Endodermal cell (in vitro differentiated cells): ENCODE results near the gene ARHGAP10. TPM values are rescaled to one million over a fixed set of nuclear protein-coding genes. Genes with fewer than 3 reads are reported as not detected.

ENCODE experiments used
- DNase-seq: peaks from one replicate; pipeline ENCODE4 v3.0.0-alpha.2; 2017
- H3K27ac ChIP-seq: 2 replicates; pipeline ENCODE4 v1.5.1; 2013; ENCODE audit warnings: mild to moderate bottlenecking, low read depth, low read length, moderate library complexity
- H3K27me3 ChIP-seq: 2 replicates; pipeline ENCODE4 v1.6.1; 2013; ENCODE audit warnings: mild to moderate bottlenecking, low read length, moderate library complexity; ENCODE audit not compliant: insufficient read depth, control insufficient read depth, poor library complexity, severe bottlenecking
- H3K36me3 ChIP-seq: 2 replicates; pipeline ENCODE4 v1.7.0; 2013; ENCODE audit warnings: mild to moderate bottlenecking, low read length, moderate library complexity; ENCODE audit not compliant: control insufficient read depth, insufficient read depth
- H3K4me1 ChIP-seq: one replicate; pipeline ENCODE4 v1.7.0; 2013; ENCODE audit warnings: low read length; ENCODE audit not compliant: control insufficient read depth, insufficient read depth
- H3K4me3 ChIP-seq: 2 replicates; pipeline ENCODE4 v1.5.1; 2013; ENCODE audit warnings: mild to moderate bottlenecking, low read length, moderate library complexity
- H3K9ac ChIP-seq: 2 replicates; pipeline ENCODE4 v1.6.1; 2013; ENCODE audit warnings: mild to moderate bottlenecking, low read length, moderate library complexity; ENCODE audit not compliant: poor library complexity, severe bottlenecking; ENCODE audit errors: extremely low read depth
- H3K9me3 ChIP-seq: 2 replicates; pipeline ENCODE4 v1.6.1; 2013; ENCODE audit warnings: mild to moderate bottlenecking, low read length, moderate library complexity; ENCODE audit not compliant: control insufficient read depth
- H3K27ac Mint-ChIP-seq: 2 replicates; pipeline ENCODE4 v1.8.0; 2020; ENCODE audit warnings: mixed read lengths
- H3K27me3 Mint-ChIP-seq: 2 replicates; pipeline ENCODE4 v1.8.0; 2021; ENCODE audit warnings: mild to moderate bottlenecking, mixed read lengths; ENCODE audit not compliant: insufficient read depth
- H3K36me3 Mint-ChIP-seq: 2 replicates; pipeline ENCODE4 v1.8.0; 2020; ENCODE audit warnings: low read depth, mixed read lengths
- H3K4me1 Mint-ChIP-seq: 2 replicates; pipeline ENCODE4 v1.8.0; 2020; ENCODE audit warnings: mixed read lengths
- H3K4me3 Mint-ChIP-seq: 2 replicates; pipeline ENCODE4 v1.8.0; 2020; ENCODE audit warnings: mild to moderate bottlenecking, moderate library complexity, mixed read lengths
- H3K9me3 Mint-ChIP-seq: 2 replicates; pipeline ENCODE4 v1.8.0; 2020; ENCODE audit warnings: mild to moderate bottlenecking, mixed read lengths
- WGBS, 2 experiments: methylation state at CpG; one replicate each; pipeline versions ENCODE4 v1.1.5 to v1.1.7; 2013; ENCODE audit warnings: missing lambda C conversion rate in 2 of 2, mixed read lengths in 1 of 2; ENCODE audit not compliant: insufficient coverage in 1 of 2, insufficient read length in 1 of 2; 5-methylcytosine and 5-hydroxymethylcytosine counted together
- total RNA-seq, 2 donors: library from RNA; stranded (reverse); fragmentation: NEBNext Ultra II Directional in 1 of 2; extraction: Animal tissue kit (Norgen Biotek cat#: 25700) in 1 of 2; gene quantifications; 2 replicates in 1 of 2; 3 replicates in 1 of 2; pipeline ENCODE4 v1.2.1, GENCODE V29; 2021
- TF ChIP-seq, protein P1 (sequence below): fragments of 200-600 bp; sonication (generic); conservative IDR thresholded peaks from 2 replicates; pipeline ENCODE4 v1.5.0; 2021; ENCODE audit warnings: antibody characterized with exemption, mild to moderate bottlenecking

ARHGAP10 gene
- total RNA-seq, 2 donors from 2014 or later = 9.1 to 11.8 TPM

DNA sequence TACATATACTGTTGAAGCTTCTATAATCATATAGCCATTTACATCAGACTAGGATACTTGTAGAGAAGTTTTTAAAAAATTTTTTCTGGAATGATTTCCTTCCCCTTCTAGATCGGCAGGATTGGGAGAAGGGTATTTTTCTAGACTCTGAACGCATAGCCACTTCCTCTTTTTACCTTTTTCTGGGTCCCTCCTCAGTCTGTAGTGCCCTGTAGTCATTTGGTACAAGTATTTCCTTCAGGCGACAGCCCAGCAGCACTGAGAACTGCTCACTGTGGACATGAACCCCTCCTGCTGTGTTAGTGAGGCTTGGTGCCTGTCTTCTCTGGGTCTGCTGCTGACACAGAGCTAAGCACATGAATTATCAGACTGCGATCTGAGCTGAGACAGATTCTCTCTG lies 255.4 kb downstream of the ARHGAP10 start:
- Histone ChIP-seq H3K27me3 (no peaks in the 10 kb centered on the region), H3K4me1 (peaks cover 9% of the 10 kb centered on the region), H3K36me3 (no peaks in the 10 kb centered on the region), H3K27ac (no peak overlapping the region), H3K9me3 (no peaks in the 10 kb centered on the region), H3K9ac (no peak overlapping the region), H3K4me3 (no peak overlapping the region)
- TF ChIP-seq, protein P1, sequence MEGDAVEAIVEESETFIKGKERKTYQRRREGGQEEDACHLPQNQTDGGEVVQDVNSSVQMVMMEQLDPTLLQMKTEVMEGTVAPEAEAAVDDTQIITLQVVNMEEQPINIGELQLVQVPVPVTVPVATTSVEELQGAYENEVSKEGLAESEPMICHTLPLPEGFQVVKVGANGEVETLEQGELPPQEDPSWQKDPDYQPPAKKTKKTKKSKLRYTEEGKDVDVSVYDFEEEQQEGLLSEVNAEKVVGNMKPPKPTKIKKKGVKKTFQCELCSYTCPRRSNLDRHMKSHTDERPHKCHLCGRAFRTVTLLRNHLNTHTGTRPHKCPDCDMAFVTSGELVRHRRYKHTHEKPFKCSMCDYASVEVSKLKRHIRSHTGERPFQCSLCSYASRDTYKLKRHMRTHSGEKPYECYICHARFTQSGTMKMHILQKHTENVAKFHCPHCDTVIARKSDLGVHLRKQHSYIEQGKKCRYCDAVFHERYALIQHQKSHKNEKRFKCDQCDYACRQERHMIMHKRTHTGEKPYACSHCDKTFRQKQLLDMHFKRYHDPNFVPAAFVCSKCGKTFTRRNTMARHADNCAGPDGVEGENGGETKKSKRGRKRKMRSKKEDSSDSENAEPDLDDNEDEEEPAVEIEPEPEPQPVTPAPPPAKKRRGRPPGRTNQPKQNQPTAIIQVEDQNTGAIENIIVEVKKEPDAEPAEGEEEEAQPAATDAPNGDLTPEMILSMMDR = no peak
- DNase-seq = no peak
- H3K27ac Mint-ChIP-seq = no peak overlapping the region
- no peaks in the 10 kb centered on the region for H3K27me3 Mint-ChIP-seq
- peaks cover 3% of the 10 kb centered on the region for H3K9me3 Mint-ChIP-seq
- H3K4me3 Mint-ChIP-seq = no peak overlapping the region
- 89 to 91% methylated on average over 4 of the region's 4 CpGs for WGBS, 2 experiments
- H3K4me1 Mint-ChIP-seq = peaks cover 25% of the 10 kb centered on the region
- peaks cover 1% of the 10 kb centered on the region for H3K36me3 Mint-ChIP-seq

DNA sequence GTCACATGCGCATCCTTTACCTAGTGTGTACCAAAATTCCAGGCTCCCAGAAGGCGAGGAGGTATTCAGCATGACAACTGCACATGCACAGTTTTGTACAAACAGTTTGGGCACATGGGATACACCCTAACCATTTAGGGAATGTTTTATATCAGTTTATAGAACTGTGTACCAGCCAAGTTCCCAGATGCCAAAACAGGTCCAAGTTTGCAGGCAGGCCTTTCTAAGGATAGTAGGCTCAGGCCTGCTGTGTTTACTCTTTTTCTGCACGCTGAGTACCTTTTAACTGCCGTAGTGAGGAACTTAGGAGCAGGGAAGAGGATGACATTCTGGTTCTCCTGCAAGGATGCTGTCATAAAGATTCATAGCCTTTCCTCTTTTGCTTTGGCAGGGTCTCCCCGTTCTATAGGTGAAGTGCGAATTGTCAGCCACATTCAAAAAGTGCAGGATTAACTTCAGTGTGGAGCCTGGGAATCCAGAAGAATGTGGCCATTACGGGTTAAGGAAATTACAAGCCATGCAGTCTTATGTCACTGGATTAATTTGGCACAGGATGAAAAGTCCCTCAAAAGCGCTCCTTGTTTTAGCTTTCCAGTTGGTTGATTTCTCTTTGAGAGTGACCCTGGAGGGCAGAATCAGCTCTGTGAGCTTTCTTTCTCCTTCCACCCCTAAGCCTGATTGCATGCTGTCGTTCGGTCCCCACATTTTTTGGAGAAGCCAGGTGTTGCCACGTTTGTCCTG lies 259.8 kb downstream of the ARHGAP10 start:
- H3K4me1 Mint-ChIP-seq = peaks cover 23% of the 10 kb centered on the region
- H3K27ac Mint-ChIP-seq = no peak overlapping the region
- 85 to 91% methylated on average over 9 to 11 of the region's 11 CpGs for WGBS, 2 experiments
- Histone ChIP-seq H3K36me3 (no peaks in the 10 kb centered on the region), H3K4me3 (no peak overlapping the region), H3K9me3 (no peaks in the 10 kb centered on the region), H3K27me3 (no peaks in the 10 kb centered on the region), H3K9ac (no peak overlapping the region), H3K4me1 (peaks cover 4% of the 10 kb centered on the region), H3K27ac (no peak overlapping the region)
- H3K9me3 Mint-ChIP-seq = no peaks in the 10 kb centered on the region
- no peaks in the 10 kb centered on the region for H3K27me3 Mint-ChIP-seq
- no peak for DNase-seq
- no peak overlapping the region for H3K4me3 Mint-ChIP-seq
- no peaks in the 10 kb centered on the region for H3K36me3 Mint-ChIP-seq
- TF ChIP-seq, protein P1 = no peak

DNA sequence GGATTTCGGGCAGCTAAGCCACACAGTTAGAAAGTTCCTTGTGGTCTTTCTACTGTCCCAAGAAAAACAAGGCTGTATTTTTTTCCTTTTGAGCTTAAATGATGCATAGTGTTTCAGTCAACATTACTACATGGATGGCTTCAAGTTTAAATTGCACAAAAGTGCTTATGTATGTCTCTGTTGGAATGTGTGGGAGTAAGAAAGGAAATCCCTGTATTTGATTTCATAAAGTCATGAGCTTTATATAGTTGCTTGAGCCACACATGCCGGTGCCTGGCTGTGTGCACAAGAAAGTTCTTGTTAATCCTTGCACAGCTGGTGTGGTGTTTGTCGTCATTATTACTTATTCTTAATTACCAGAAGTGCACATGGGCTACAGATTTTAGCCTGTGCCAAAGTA lies 262.2 kb downstream of the ARHGAP10 start:
- H3K4me1 ChIP-seq = no peaks in the 10 kb centered on the region
- no peaks in the 10 kb centered on the region for H3K27me3 Mint-ChIP-seq
- H3K9me3 Mint-ChIP-seq = no peaks in the 10 kb centered on the region
- WGBS, 2 experiments = 90 to 100% methylated on average over 1 to 3 of the region's 3 CpGs
- H3K4me3 Mint-ChIP-seq = no peak overlapping the region
- H3K27me3 ChIP-seq = no peaks in the 10 kb centered on the region
- TF ChIP-seq, protein P1 = no peak
- no peak overlapping the region for H3K27ac ChIP-seq
- no peak overlapping the region for H3K4me3 ChIP-seq
- no peaks in the 10 kb centered on the region for H3K9me3 ChIP-seq
- no peak overlapping the region for H3K27ac Mint-ChIP-seq
- H3K36me3 ChIP-seq = no peaks in the 10 kb centered on the region
- no peaks in the 10 kb centered on the region for H3K36me3 Mint-ChIP-seq
- H3K4me1 Mint-ChIP-seq = peaks cover 9% of the 10 kb centered on the region
- no peak overlapping the region for H3K9ac ChIP-seq
- DNase-seq = no peak
